HG03175 (cell line): Measurements from ENCODE around the gene MLXIPL.
"Not testable (repeated sequence)": the region's sequence is repeated elsewhere in the genome, so short reads cannot be mapped to it uniquely, and the experiment has no call there.

ENCODE experiments used
- ATAC-seq: cut with Tn5 transposase; IDR thresholded peaks from one replicate; pipeline ENCODE4 v1.9.1; 2021; ENCODE audit warnings: mild to moderate bottlenecking, moderate library complexity; ENCODE audit not compliant: unreplicated experiment

The MLXIPL gene

GRCh38 chr7:73555411-73555982 lies 68.8 kb downstream of the MLXIPL start:
- no peak for ATAC-seq

GRCh38 chr7:73550093-73550492 lies 74.2 kb downstream of the MLXIPL start:
- ATAC-seq, result not testable (repeated sequence)

GRCh38 chr7:73549176-73549575 lies 75.1 kb downstream of the MLXIPL start:
- ATAC-seq, result no peak

GRCh38 chr7:73547841-73548240 lies 76.5 kb downstream of the MLXIPL start:
- no peak for ATAC-seq

- ATAC-seq, result no peak
These were observed 79.6 kb downstream of the MLXIPL start for GRCh38 chr7:73544678-73545077.
